B cell (primary cell): ENCODE measurements around the gene CXADR. TPM values are rescaled to one million over a fixed set of nuclear protein-coding genes. Genes with fewer than 3 reads are reported as not detected.

Source experiments
- ATAC-seq: fragments of 200-7000 bp; cut with Tn5 transposase; one replicate; pipeline ENCODE4 v1.10.0; 2021; ENCODE audit warnings: low read depth, mild to moderate bottlenecking, moderate number of reproducible peaks, moderate library complexity
- CTCF ChIA-PET: fragments of 350-600 bp; sonication (Branson Sonifier 250); formaldehyde crosslinking; loops from one replicate; lab custom pipeline; 2021; ENCODE audit warnings: antibody characterized with exemption, inconsistent platforms; lab: Charles Lee
- POLR2A ChIA-PET: fragments of 350-600 bp; sonication (Branson Sonifier 250); formaldehyde crosslinking; loops from one replicate; lab custom pipeline; 2021; ENCODE audit warnings: antibody characterized with exemption; lab: Charles Lee
- DNase-seq: peaks from one replicate; pipeline ENCODE4 v3.0.0; 2013
- H2AFZ ChIP-seq: 2 replicates; pipeline ENCODE4 v1.6.1; 2012; ENCODE audit warnings: mild to moderate bottlenecking, low read depth, low read length; ENCODE audit not compliant: insufficient read depth, poor library complexity, severe bottlenecking
- H3K27ac ChIP-seq, 2 donors: 1 replicate in 1 of 2; 2 replicates in 1 of 2; pipeline ENCODE4 v1.5.1; 2012 to 2013; ENCODE audit warnings: low read length in 2 of 2, mild to moderate bottlenecking in 2 of 2, moderate library complexity in 1 of 2
- H3K27me3 ChIP-seq, 4 experiments: fragments of 200-600 bp in 1 of 4; sonication (generic) in 1 of 4; replicated peaks in 1 of 4; 1 replicate in 2 of 4; 2 replicates in 2 of 4; pipeline versions ENCODE4 v1.6.1 to v1.7.0; 2013 to 2016; ENCODE audit warnings: low read length in 3 of 4, mild to moderate bottlenecking in 2 of 4, mixed read lengths in 1 of 4, moderate library complexity in 1 of 4; ENCODE audit not compliant: insufficient read depth in 4 of 4, control insufficient read depth in 3 of 4; ENCODE audit errors: control extremely low read depth in 1 of 4
- H3K36me3 ChIP-seq, 2 experiments: replicated peaks in 1 of 2; 1 replicate in 1 of 2; 2 replicates in 1 of 2; pipeline versions ENCODE4 v1.6.1 to v1.7.1; 2013; ENCODE audit warnings: low read length in 1 of 2; ENCODE audit not compliant: insufficient read depth in 2 of 2, control insufficient read depth in 1 of 2; ENCODE audit errors: control extremely low read depth in 1 of 2, extremely low read depth in 1 of 2
- H3K4me1 ChIP-seq, 2 donors: fragments of 200-600 bp in 1 of 2; sonication (generic) in 1 of 2; 1 replicate in 1 of 2; 2 replicates in 1 of 2; pipeline versions ENCODE4 v1.5.1 to v1.6.1; 2013 to 2017; ENCODE audit warnings: low read length in 2 of 2; ENCODE audit not compliant: control insufficient read depth in 2 of 2, insufficient read depth in 2 of 2
- H3K4me2 ChIP-seq: replicated peaks from 2 replicates; pipeline ENCODE3; 2012; ENCODE audit warnings: mild to moderate bottlenecking, low read depth, low read length; ENCODE audit not compliant: poor library complexity, severe bottlenecking
- H3K4me3 ChIP-seq, 5 experiments: fragments of 200-600 bp in 1 of 5; sonication (generic) in 1 of 5; 1 replicate in 3 of 5; 2 replicates in 2 of 5; pipeline versions ENCODE4 v1.5.1 to v1.7.0; 2011 to 2016; ENCODE audit warnings: low read length in 4 of 5, mild to moderate bottlenecking in 4 of 5, low read depth in 2 of 5, control low read depth in 1 of 5, moderate library complexity in 1 of 5; ENCODE audit not compliant: insufficient read depth in 1 of 5; ENCODE audit errors: control extremely low read depth in 1 of 5, extremely low read depth in 1 of 5
- H3K79me2 ChIP-seq: fragments of 200-600 bp; sonication (generic); one replicate; pipeline ENCODE4 v1.6.0; 2016; ENCODE audit warnings: low read length; ENCODE audit not compliant: control insufficient read depth, insufficient read depth
- H3K9ac ChIP-seq: fragments of 200-600 bp; sonication (generic); 2 replicates; pipeline ENCODE4 v1.6.1; 2017; ENCODE audit warnings: mild to moderate bottlenecking, low read length, moderate library complexity
- H3K9me3 ChIP-seq, 3 donors: one replicate each; pipeline versions ENCODE4 v1.6.1 to v1.7.1; 2013; ENCODE audit warnings: low read length in 2 of 3; ENCODE audit not compliant: control insufficient read depth in 2 of 3, insufficient read depth in 1 of 3; ENCODE audit errors: control extremely low read depth in 1 of 3
- H4K20me1 ChIP-seq: 2 replicates; pipeline ENCODE4 v1.6.0; 2012; ENCODE audit warnings: mild to moderate bottlenecking, low read length; ENCODE audit not compliant: insufficient read depth, control insufficient read depth, poor library complexity, severe bottlenecking
- H3K27ac Mint-ChIP-seq: one replicate; pipeline ENCODE4 v1.8.0; 2021; ENCODE audit warnings: mixed read lengths
- H3K27me3 Mint-ChIP-seq: one replicate; pipeline ENCODE4 v1.8.0; 2021; ENCODE audit warnings: mixed read lengths
- H3K4me1 Mint-ChIP-seq: one replicate; pipeline ENCODE4 v1.8.0; 2021; ENCODE audit warnings: mixed read lengths
- H3K4me3 Mint-ChIP-seq: one replicate; pipeline ENCODE4 v1.8.0; 2021; ENCODE audit warnings: mixed read lengths
- H3K9me3 Mint-ChIP-seq: one replicate; pipeline ENCODE4 v1.8.0; 2022; ENCODE audit warnings: mixed read lengths; ENCODE audit not compliant: insufficient read depth
- CTCF ChIP-seq: fragments of 200-600 bp; IDR thresholded peaks from one replicate; pipeline ENCODE4 v1.8.0; 2022; ENCODE audit warnings: antibody characterized with exemption, mild to moderate bottlenecking
- EZH2 ChIP-seq: IDR thresholded peaks from 2 replicates; pipeline ENCODE4 v1.6.1; 2012; ENCODE audit warnings: borderline replicate concordance, low read depth, mild to moderate bottlenecking, moderate library complexity, low read length; ENCODE audit not compliant: insufficient read depth, poor library complexity, severe bottlenecking
- WGBS: methylation state at CpG from one replicate; pipeline ENCODE4 v1.1.5; 2013; ENCODE audit warnings: missing lambda C conversion rate; ENCODE audit not compliant: insufficient coverage; 5-methylcytosine and 5-hydroxymethylcytosine counted together
- intact Hi-C: fragments of 100-400 bp; cut with micrococcal nuclease; formaldehyde crosslinking; loops from one replicate; pipeline ENCODE4 v1.10.0; 2022
- polyA plus RNA-seq: library from polyadenylated mRNA; depleted of rRNA; stranded (reverse); fragments of >200 nt; gene quantifications from 2 replicates; pipeline ENCODE4 v1.2.3, GENCODE V29; 2012
- total RNA-seq, 2 donors: library from RNA; stranded (reverse); fragments of 120-200 nt in 1 of 2; gene quantifications; 1 replicate in 1 of 2; 2 replicates in 1 of 2; pipeline versions ENCODE4 v1.2.3 to v1.2.4, GENCODE V29; 2013 to 2022

CXADR gene
- total and polyA plus RNA-seq, 2 donors (not counting 1 experiment from before 2014, with no cell fraction given): not detected

- ATAC-seq (no peak), DNase-seq (no peak)
- 100% methylated on average over 2 of the region's 4 CpGs for WGBS
- no peaks in the 10 kb centered on the region for H3K27me3 ChIP-seq
- Mint-ChIP-seq H3K9me3 (no peaks in the 10 kb centered on the region), H3K27ac (no peak overlapping the region), H3K27me3 (no peaks in the 10 kb centered on the region), H3K4me1 (no peaks in the 10 kb centered on the region), H3K4me3 (no peak overlapping the region)
- peaks cover 2% of the 10 kb centered on the region in 2 experiments for H3K36me3 ChIP-seq
- no peak overlapping the region for H2AFZ ChIP-seq
- no peaks in the 10 kb centered on the region for H3K9me3 ChIP-seq
- ChIA-PET CTCF (no interaction called here), POLR2A (no interaction called here)
- no peaks in the 10 kb centered on the region for H4K20me1 ChIP-seq
- TF ChIP-seq CTCF: no peak
- no peaks in the 10 kb centered on the region for H3K79me2 ChIP-seq
- intact Hi-C loops: no loop called here
- no peaks in the 10 kb centered on the region for H3K4me1 ChIP-seq
- H3K9ac ChIP-seq: no peak overlapping the region
- H3K4me3 ChIP-seq: no peak overlapping the region
- H3K4me2 ChIP-seq: no peak overlapping the region
- H3K27ac ChIP-seq: no peak overlapping the region
These were observed 77.6 kb downstream of the CXADR start for GRCh38 chr21:17590430-17590829.

- Histone ChIP-seq H3K4me2 (no peak overlapping the region), H3K9ac (no peak overlapping the region), H3K4me1 (no peaks in the 10 kb centered on the region), H4K20me1 (no peaks in the 10 kb centered on the region), H3K79me2 (peaks cover 5% of the 10 kb centered on the region), H3K27me3 (no peaks in the 10 kb centered on the region), H3K27ac (no peak overlapping the region), H3K4me3 (no peak overlapping the region), H3K9me3 (no peaks in the 10 kb centered on the region), H3K36me3 (peaks cover 6 to 11% of the 10 kb centered on the region in 2 experiments), H2AFZ (no peak overlapping the region)
- POLR2A ChIA-PET: no interaction called here
- Mint-ChIP-seq H3K4me3 (no peak overlapping the region), H3K27ac (no peak overlapping the region), H3K4me1 (peaks cover 7% of the 10 kb centered on the region), H3K9me3 (no peaks in the 10 kb centered on the region), H3K27me3 (no peaks in the 10 kb centered on the region)
- DNase-seq (no peak), ATAC-seq (no peak)
- TF ChIP-seq CTCF (no peak), EZH2 (no peak)
- WGBS: no CpG with 5 or more reads among the region's 1 CpG
- CTCF ChIA-PET: no interaction called here
- intact Hi-C loops: no loop called here
These were observed 84.8 kb downstream of the CXADR start for GRCh38 chr21:17597680-17598079.
